ENCODE measurements around the gene PTPRN2.
"Not testable (repeated sequence)": the region's sequence is repeated elsewhere in the genome, so short reads cannot be mapped to it uniquely, and the experiment has no call there.

The PTPRN2 gene

DNA sequence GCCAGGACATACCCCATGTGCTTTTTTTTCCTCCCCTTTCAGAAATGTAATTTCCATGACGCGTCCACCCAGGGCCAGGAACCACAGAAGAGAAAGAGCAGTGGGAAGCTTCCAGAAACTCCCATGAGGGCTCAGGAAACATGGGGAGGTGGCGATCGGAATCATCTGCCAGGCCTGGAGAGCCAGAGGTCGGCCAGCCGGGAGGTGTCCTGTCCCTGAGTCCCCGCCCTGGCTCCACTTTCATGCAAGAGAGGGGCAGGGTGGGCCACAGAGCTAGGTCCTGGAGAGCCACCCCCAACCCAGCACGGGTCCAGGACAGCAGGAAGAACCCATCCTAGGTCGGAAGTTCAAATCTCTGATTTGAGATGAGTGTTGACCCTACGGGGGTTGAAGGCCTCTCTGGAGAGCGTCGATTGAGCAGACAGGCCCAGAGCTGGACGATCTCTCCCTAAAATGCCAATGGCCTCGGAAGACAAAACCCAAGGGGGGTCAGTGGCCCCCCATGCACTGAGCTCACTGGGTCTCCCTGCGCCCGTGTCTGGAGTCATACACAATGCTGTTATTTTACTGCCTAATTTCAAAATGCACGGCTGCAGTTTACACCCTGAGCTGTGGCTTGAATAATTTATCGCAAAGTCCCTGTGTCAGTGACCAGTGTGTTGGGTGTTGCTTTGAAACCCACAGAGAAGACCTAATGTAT, 594.1 kb downstream of the PTPRN2 start:
- no peak for DNase-seq

DNA sequence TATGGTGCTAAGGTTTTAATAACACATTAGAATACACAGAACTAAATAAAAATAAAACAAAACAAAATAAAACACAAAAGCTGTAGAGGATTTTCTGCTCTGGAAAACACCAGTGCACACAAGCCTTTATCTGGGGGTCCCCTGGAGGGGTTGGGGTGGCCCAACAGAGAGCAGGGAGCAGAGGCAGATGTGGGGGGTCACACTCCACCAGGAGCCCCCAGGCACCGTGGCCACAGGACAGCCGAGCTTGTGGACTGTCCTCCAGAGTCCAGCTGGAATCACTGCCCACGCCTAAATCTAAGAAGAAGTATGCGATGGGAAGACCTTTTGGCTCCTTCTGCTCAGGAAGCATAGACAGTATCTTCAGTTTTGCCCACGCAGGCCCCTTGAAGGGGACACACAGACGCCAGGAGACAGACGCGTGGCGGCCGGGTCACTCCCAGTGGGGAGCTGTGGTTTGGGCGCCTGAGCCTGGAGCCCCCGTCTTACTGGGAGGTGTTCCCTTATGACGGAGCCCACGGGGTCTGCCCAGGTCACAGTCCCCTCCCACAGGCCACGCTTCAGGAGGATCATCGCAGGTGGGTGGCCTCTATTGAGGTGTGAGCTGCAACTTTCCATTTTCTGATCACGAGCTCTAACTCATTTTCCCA, 595.0 kb downstream of the PTPRN2 start:
- no peak for DNase-seq

DNA sequence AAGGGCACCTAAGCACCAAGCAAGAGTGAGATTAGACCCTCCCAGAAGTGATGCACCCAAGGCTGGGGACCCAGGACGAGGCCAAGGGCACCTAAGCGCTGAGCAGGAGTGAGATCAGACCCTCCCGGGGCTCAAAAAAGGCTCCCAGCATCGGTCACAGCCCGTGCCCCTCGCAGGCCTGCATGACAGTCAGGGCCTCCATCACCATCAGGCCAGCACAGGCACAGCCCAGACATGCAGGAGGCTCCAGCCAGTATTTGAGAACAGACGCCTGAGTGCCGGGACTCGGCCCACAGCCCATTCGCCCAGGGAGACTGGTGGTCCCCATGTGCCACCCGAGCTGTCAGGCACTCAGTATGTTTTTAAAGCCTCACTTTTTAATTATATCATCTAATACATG, 595.9 kb downstream of the PTPRN2 start:
- no peak for DNase-seq

DNA sequence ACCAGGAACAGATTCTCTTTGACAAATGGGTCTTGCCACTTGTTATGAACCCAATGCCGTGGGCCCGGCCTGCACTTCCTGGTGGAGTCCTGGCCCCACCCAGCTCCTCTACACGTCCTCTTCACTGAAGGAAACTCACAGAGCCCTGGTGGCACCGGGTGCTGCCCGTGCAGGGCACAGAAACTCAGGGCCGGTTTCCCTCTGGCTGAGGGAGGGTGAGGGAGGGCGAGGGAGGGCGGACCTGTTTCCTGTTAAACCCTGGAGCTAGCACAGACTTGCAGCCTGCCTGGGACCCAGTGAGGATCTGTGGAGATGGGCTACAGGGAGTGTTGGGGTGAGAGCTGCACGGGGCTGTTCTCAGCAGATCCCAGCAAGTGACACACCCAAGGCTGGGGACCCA, 596.3 kb downstream of the PTPRN2 start:
- no peak for DNase-seq

DNA sequence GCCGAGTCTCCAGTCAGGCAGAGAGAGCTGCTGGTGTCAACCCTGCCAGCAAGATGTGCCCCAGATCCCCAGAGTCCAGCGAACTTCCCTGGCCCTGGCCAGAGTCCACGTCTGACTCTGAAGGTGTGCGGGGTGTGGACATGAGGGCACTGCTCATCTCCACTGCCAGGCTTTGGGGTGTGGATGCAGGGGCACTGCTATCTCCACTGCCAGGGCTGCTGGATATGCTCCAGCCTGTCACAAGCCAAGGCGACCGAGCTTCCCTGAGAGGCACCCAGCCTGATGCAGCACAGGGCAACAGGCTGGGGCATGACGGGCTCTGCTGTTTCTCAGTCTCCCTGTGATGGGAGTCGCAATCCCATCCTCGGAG, 596.8 kb downstream of the PTPRN2 start:
- no peak for DNase-seq

DNA sequence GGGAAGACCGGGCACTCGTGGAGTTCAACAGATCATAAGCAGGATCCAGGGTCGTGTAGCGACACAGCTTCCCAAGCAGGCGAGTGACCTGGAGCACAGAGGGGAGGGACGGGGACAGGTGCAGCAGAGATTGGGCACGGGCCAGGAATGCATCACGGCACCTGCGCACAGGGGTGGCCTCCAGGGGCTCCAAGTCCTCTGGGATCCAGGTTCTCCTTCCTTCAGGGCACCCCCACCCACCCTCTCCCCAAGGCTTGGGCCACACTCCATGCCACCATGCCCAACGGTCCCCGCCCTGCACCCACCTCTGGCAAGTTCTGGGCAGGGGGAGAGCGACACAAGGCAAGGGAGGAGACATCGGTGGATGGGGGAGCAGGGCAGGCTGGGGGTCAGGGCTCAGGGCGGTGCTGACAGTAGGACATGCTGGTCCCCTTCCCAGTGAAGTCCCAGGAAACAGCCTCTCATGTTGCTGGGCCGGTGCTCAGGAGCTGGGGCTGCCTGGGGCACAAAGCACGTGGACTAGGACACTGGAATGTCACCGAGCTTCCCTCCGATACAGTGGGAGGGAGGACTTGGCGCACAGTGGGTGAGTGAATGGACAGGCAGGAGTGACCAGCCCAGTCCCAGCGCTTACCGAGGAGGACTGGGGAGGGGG, 597.3 kb downstream of the PTPRN2 start:
- DNase-seq = no peak

GRCh38 chr7:157989589-157989988, 598.0 kb downstream of the PTPRN2 start:
- DNase-seq = no peak

DNA sequence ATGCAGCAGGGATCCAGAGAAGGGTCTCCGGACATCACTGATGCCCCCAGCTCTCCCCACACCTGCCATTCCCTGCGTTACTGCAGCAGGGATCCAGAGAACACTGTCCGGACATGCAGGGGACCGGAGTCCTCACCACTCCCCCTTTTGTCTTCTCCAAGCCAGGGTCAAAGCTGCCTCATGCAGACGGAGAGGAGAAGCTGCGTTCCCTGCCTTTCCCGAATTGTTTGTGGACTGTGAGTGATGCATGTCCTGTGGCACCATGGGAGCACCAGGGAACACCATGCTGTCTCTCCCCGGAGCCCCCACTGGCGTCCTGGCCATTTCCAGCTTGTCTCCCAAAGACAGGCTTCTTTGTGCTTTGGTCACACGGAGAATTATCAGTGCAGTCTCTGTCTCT, 599.7 kb downstream of the PTPRN2 start:
- DNase-seq = no peak

DNA sequence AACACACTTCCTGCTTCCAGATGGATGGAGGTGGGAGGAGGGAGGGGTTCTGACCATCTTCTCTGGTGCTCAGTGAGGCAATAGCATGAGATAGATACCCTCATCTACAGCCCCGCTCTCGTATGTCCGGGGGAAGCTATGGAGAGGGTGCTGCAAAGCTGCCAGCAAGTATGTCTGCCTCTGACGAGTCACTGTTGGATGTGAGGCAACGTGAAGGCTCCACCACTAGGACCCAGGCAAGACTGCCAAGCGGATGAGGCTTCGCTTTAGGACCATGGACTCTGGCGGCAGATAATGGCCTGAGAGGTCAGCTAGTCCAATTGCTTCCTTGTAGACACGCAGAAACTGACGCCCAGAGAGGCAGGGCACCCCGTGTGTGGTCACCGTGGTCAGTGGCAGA, 601.6 kb downstream of the PTPRN2 start:
- no peak for DNase-seq

GRCh38 chr7:157985636-157986035, 602.0 kb downstream of the PTPRN2 start:
- no peak for DNase-seq

GRCh38 chr7:157984423-157985163, 603.0 kb downstream of the PTPRN2 start:
- no peak for DNase-seq

DNA sequence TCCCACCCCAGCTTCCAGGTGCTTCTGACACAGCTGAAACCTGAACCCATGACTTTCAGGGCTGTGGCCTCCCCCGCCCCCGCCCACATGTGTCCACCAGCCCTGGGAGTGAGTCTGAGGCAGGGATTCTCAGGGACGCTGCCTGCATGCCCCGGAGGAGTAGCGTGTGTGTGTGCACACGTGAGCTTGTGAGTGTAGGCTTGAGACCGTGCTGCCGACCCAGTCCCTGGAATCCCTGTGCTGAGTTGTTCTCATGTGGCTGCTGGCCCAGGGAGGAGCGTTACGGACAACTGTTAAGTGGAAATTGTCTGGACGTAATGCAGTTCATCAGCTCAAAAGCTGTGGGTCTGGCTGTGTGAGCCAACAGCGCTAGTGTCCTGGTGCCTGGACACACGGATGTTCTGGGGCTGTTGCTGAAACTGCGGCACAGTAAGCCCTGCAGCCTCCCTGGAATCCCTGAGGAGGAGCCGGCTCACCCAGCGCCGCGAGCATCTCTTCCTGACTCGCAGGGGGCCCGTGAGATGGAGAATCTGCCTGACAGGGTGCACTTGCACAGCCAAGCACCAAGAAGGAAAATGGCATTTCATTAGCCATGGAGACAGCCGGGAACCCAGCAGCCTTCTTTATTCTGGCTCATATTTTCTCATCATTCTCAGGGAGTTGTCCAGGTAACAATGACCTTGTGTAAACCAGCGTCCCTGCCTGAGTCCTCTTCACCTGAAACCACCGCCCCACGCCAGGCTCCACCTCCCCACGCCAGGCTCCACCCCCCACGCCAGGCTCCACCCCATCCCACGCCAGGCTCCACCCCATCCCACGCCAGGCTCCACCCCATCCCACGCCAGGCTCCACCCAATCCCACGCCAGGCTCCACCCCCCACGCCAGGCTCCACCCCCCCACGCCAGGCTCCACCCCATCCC, 603.9 kb downstream of the PTPRN2 start:
- no peak for DNase-seq

- no peak for DNase-seq
Measured at GRCh38 chr7:157981778-157982177, 605.8 kb downstream of the PTPRN2 start.

DNA sequence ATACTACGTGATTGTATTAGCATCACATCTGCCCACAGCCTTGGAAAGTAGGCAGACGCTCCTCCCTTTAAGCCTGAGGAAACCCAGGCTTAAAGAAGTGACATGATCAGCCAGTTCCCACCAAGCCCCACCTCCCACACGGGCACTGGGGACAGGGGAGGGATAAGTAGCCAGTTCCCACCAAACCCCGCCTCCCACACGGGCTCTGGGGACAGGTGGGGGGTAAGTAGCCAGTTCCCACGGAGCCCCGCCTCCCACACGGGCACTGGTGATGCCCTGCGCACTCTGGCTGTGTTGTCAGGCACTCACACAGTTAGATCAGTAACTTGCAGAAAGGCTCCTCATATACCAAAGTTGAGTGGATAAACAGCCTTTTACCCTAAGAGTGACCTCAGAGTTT, 606.8 kb downstream of the PTPRN2 start:
- DNase-seq = no peak

DNA sequence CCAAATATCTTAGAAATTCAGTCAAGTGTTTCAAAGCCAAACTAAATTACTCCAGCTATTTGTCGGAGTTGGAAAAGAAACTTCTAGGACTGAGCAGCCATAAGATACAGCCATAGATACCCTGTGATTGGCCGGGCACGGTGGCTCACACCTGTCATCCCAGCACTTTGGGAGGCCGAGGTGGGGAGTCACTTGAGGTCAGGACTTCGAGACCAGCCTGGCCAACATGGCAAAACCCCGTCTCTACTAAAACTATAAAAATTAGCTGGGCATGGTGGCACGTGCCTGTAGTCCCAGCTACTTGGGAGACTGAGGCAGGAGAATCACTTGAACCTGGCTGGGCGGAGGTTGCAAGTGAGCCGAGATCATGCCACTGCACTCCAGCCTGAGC, 607.3 kb downstream of the PTPRN2 start:
- not testable (repeated sequence) for DNase-seq

DNA sequence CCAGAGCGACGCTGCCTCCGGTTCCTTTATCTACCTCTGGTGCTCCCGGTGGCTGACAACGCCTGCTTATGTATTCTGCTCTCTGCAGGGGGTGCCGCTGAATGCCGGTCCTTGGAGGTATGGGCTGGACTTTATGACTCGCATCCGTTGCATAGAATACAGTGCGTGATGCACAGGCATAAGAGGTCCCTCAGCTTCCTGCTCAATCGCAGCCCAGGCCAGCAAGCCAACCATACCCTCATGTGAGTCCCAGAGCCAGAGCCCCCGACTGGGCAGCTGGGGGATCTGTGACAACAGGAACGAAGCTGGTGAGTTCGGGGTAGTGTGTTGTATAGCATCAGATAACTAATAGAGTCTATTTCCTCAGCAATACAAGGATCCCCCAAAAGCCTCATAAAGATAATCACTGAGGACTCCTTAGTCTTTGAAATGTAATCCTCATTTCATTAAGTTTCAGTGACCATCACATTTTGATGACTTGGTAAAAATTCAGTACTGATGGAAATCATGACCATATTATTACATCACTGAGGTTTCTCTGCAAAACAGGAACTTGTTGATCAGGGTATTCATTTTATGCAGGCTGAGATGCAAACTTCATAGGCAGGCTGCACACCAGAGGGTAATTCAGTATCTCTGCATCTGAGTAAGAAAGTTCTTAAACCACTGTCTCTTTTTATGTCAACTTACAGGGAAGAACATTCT, 607.8 kb downstream of the PTPRN2 start:
- no peak for DNase-seq

GRCh38 chr7:157978766-157979165, 608.9 kb downstream of the PTPRN2 start:
- DNase-seq = no peak

- DNase-seq = no peak
Measured at GRCh38 chr7:157977717-157978496, 609.7 kb downstream of the PTPRN2 start.

GRCh38 chr7:157977306-157977705, 610.3 kb downstream of the PTPRN2 start:
- no peak for DNase-seq

- DNase-seq = no peak
Measured at GRCh38 chr7:157976406-157976805, 611.2 kb downstream of the PTPRN2 start.
